Right atrium auricular region (tissue), 2 donors: Measurements from ENCODE around the gene DCX. TPM values are rescaled to one million over a fixed set of nuclear protein-coding genes. Genes with fewer than 3 reads are reported as not detected.

Experiments
- DNase-seq: peaks from one replicate; pipeline ENCODE4 v3.0.0-alpha.2; 2019; ENCODE audit warnings: low spot score
- H3K27ac ChIP-seq, 2 donors: fragments of 200-600 bp; sonication (generic); 1 replicate in 1 of 2; 2 replicates in 1 of 2; pipeline ENCODE4 v1.5.1; 2016 to 2019
- H3K27me3 ChIP-seq, 2 donors: fragments of 200-600 bp; sonication (generic); one replicate each; pipeline versions ENCODE4 v1.5.1 to v1.6.0; 2017 to 2019
- H3K36me3 ChIP-seq: fragments of 200-600 bp; sonication (generic); one replicate; pipeline ENCODE4 v1.5.1; 2016
- H3K4me1 ChIP-seq, 2 donors: fragments of 200-600 bp; sonication (generic); one replicate each; pipeline versions ENCODE4 v1.5.1 to v1.6.0; 2017 to 2019
- H3K4me3 ChIP-seq, 2 donors: fragments of 200-600 bp; sonication (generic); 1 replicate in 1 of 2; 2 replicates in 1 of 2; pipeline ENCODE4 v1.5.1; 2017 to 2019; ENCODE audit warnings: mild to moderate bottlenecking in 1 of 2, moderate library complexity in 1 of 2
- H3K9me3 ChIP-seq, 2 donors: fragments of 200-600 bp; sonication (generic); one replicate each; pipeline ENCODE4 v1.5.1; 2019
- CTCF ChIP-seq, 2 donors: fragments of 200-600 bp; sonication (generic); IDR thresholded peaks; one replicate each; pipeline ENCODE4 v1.5.1; 2019; ENCODE audit warnings: antibody characterized with exemption in 2 of 2
- total RNA-seq, 2 donors: library from RNA; depleted of rRNA; stranded (reverse); fragments of >200 nt; gene quantifications; one replicate each; pipeline ENCODE4 v1.1.0, GENCODE V29; 2016

DCX gene
- total RNA-seq, 2 donors from 2014 or later, result not detected

GRCh38 chrX:111442791-111443190 lies 30.8 kb upstream of the DCX start:
- DNase-seq, result no peak
- H3K27me3 ChIP-seq, result no peaks in the 10 kb centered on the region
- H3K4me1 ChIP-seq, result no peaks in the 10 kb centered on the region
- no peak overlapping the region for H3K27ac ChIP-seq
- no peak overlapping the region for H3K4me3 ChIP-seq
- no peaks in the 10 kb centered on the region for H3K36me3 ChIP-seq
- H3K9me3 ChIP-seq, result no peaks in the 10 kb centered on the region
- no peak for TF ChIP-seq CTCF (IDR thresholded peaks at IDR 0.05)

DNA sequence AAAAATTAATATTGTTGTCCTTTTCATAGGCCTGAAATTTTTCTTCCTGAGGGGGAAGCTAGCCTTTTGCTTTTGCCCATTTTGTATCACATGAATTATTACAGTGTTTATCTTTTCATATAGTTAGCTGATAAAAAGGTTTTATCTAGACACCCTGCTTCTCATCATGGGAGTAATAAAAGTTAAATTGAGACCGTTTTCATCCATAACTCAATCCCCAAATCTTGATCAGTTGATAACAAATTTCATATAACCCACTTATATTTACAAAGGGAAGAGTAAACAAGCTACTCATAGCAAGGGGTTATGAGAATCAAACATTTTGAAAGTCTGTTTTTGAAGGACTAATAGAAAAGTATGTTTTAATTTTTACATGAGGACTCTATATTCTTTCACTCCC lies 23.5 kb upstream of the DCX start:
- Histone ChIP-seq H3K27me3 (no peaks in the 10 kb centered on the region), H3K27ac (no peak overlapping the region), H3K4me1 (no peaks in the 10 kb centered on the region), H3K4me3 (no peak overlapping the region), H3K9me3 (no peaks in the 10 kb centered on the region), H3K36me3 (no peaks in the 10 kb centered on the region)
- TF ChIP-seq CTCF (IDR thresholded peaks at IDR 0.05), result no peak
- no peak for DNase-seq

- Histone ChIP-seq H3K4me3 (no peak overlapping the region), H3K4me1 (no peaks in the 10 kb centered on the region), H3K27ac (no peak overlapping the region), H3K9me3 (no peaks in the 10 kb centered on the region), H3K27me3 (no peaks in the 10 kb centered on the region), H3K36me3 (no peaks in the 10 kb centered on the region)
- DNase-seq, result no peak
- no peak for TF ChIP-seq CTCF (IDR thresholded peaks at IDR 0.05)
Observed at GRCh38 chrX:111431001-111431400, 19.0 kb upstream of the DCX start.

DNA sequence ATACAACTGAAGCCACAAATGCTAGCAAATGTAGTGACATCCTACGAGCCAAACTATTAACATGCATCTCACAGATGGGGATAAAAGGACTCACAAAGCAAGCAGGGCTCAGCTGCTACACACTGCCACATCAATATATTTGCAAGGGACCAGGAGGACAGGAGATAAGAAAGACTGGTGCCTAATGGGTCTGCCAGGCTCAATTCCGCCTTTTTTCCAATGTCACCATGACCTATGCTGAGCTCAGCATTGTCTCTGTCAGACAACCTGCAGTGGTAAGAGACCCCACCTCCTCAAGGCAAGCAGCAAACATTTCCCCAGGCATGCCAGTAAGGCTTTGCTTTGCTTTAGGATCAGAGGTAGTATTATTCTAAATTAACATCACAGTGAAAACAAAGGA lies 435 bp downstream of the DCX start:
- H3K27me3 ChIP-seq, result no peaks in the 10 kb centered on the region

DNA sequence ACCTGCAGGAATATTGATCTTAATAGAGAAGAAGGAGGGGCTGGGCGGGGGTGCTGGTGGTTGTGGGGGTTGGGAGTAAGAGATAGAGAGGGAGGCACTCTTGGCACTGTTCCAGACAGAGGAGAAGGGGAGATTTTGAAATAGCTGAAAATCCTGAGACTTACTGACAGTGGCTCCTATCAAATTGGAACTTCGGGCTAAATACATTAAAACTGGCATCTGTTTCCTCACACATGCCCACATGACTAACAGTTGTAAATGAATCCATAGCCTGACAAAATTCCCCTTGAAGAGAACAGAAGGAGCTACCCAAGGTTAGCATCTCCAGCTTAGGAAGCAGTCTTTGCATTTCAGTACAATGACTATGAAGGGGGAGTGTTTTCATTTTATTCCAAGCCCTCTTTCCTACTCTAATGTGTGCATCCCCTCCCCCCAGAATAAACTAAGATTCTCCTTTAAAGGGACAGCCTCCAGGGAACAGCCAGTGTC lies 1.4 kb downstream of the DCX start:
- no peak overlapping the region for H3K27ac ChIP-seq

More for the DNA sequence above, 435 bp downstream of the DCX start:
- no peaks in the 10 kb centered on the region for H3K36me3 ChIP-seq
- H3K4me1 ChIP-seq, result no peaks in the 10 kb centered on the region
- H3K4me3 ChIP-seq, result no peak overlapping the region
- H3K9me3 ChIP-seq, result no peaks in the 10 kb centered on the region
- DNase-seq, result no peak
- TF ChIP-seq CTCF (IDR thresholded peaks at IDR 0.05), result no peak
- no peak overlapping the region for H3K27ac ChIP-seq

More for the DNA sequence above, 1.4 kb downstream of the DCX start:
- DNase-seq, result no peak
- TF ChIP-seq CTCF (IDR thresholded peaks at IDR 0.05), result no peak
- H3K36me3 ChIP-seq, result no peaks in the 10 kb centered on the region
- H3K27me3 ChIP-seq, result no peaks in the 10 kb centered on the region
- H3K4me3 ChIP-seq, result no peak overlapping the region
- no peaks in the 10 kb centered on the region for H3K9me3 ChIP-seq
- no peaks in the 10 kb centered on the region for H3K4me1 ChIP-seq
